ENCODE measurements around the gene NDUFB2. TPM values are rescaled to one million over a fixed set of nuclear protein-coding genes. Genes with fewer than 3 reads are reported as not detected.

Gene NDUFB2
- total RNA-seq, 4 donors from 2014 or later = 128 to 216 (median 173) TPM

GRCh38 chr7:140683657-140684056, 12.9 kb upstream of the NDUFB2 start:
- H3K4me1 ChIP-seq = no peaks in the 10 kb centered on the region
- peaks cover 0 to 46% (median 0%) of the 10 kb centered on the region in 3 donors for H3K36me3 ChIP-seq
- peak in 1 of 3 donors; percentile 7 for DNase-seq
- no peaks in the 10 kb centered on the region for H3K27me3 ChIP-seq
- no peak overlapping the region for H3K4me3 ChIP-seq
- H3K27ac ChIP-seq = no peak overlapping the region
- H3K9me3 ChIP-seq = no peaks in the 10 kb centered on the region
- TF ChIP-seq POLR2A (IDR thresholded peaks at IDR 0.05) = no peak
- no peak for TF ChIP-seq CTCF (IDR thresholded peaks at IDR 0.05)

GRCh38 chr7:140684066-140684950, 12.2 kb upstream of the NDUFB2 start:
- no peak for TF ChIP-seq CTCF (IDR thresholded peaks at IDR 0.05)
- no peak for TF ChIP-seq POLR2A (IDR thresholded peaks at IDR 0.05)
- H3K27me3 ChIP-seq = no peaks in the 10 kb centered on the region
- DNase-seq = peak in 1 of 3 donors; percentile 27
- peaks cover 0 to 44% (median 0%) of the 10 kb centered on the region in 3 donors for H3K36me3 ChIP-seq
- no peaks in the 10 kb centered on the region for H3K4me1 ChIP-seq
- H3K4me3 ChIP-seq = no peak overlapping the region
- no peak overlapping the region for H3K27ac ChIP-seq
- no peaks in the 10 kb centered on the region for H3K9me3 ChIP-seq

GRCh38 chr7:140685407-140686087, 11.0 kb upstream of the NDUFB2 start:
- Histone ChIP-seq H3K27ac (no peak overlapping the region), H3K4me3 (no peak overlapping the region), H3K4me1 (no peaks in the 10 kb centered on the region), H3K9me3 (no peaks in the 10 kb centered on the region), H3K27me3 (no peaks in the 10 kb centered on the region), H3K36me3 (peaks cover 0 to 40% (median 0%) of the 10 kb centered on the region in 3 donors)
- TF ChIP-seq CTCF (IDR thresholded peaks at IDR 0.05) (no peak), POLR2A (IDR thresholded peaks at IDR 0.05) (no peak)
- DNase-seq = peak in 1 of 3 donors; percentile 40

- peak in 1 of 3 donors; percentile 45 for DNase-seq
- no peak for TF ChIP-seq CTCF (IDR thresholded peaks at IDR 0.05)
- no peak for TF ChIP-seq POLR2A (IDR thresholded peaks at IDR 0.05)
- Histone ChIP-seq H3K27me3 (no peaks in the 10 kb centered on the region), H3K9me3 (no peaks in the 10 kb centered on the region), H3K4me1 (no peaks in the 10 kb centered on the region), H3K36me3 (peaks cover 0 to 30% (median 0%) of the 10 kb centered on the region in 3 donors), H3K27ac (no peak overlapping the region), H3K4me3 (no peak overlapping the region)
Observed at GRCh38 chr7:140686921-140687320, 9.6 kb upstream of the NDUFB2 start.

GRCh38 chr7:140688341-140688740, 8.2 kb upstream of the NDUFB2 start:
- no peak overlapping the region for H3K27ac ChIP-seq
- no peaks in the 10 kb centered on the region for H3K27me3 ChIP-seq
- peaks cover 0 to 28% (median 0%) of the 10 kb centered on the region in 3 donors for H3K36me3 ChIP-seq
- DNase-seq = peak in 1 of 3 donors; percentile 11
- TF ChIP-seq POLR2A (IDR thresholded peaks at IDR 0.05) (no peak), CTCF (IDR thresholded peaks at IDR 0.05) (no peak)
- H3K9me3 ChIP-seq = no peaks in the 10 kb centered on the region
- H3K4me1 ChIP-seq = no peaks in the 10 kb centered on the region
- H3K4me3 ChIP-seq = no peak overlapping the region

Measured in Peyer's patch (tissue), 4 donors.